NCI-H2029 treated with DMSO at 0.1 percent for 48 hours (cell line): ENCODE results near the gene PIK3R3.

Experiments used
- DNase-seq: peaks from one replicate; lab custom pipeline; 2025; lab: John Stamatoyannopoulos, UW

Gene PIK3R3

GRCh38 chr1:46132529-46133180 is at the start of gene PIK3R3:
TSS of gene PIK3R3 (minus strand) at chr1:46132629. CDS start at chr1:46131952, 677 bp downstream.
- DNase-seq: peak; percentile 100

- peak; percentile 73 for DNase-seq
These were observed 49.2 kb upstream of the PIK3R3 start for GRCh38 chr1:46181343-46182260.

- DNase-seq: peak; percentile 91
These were observed 47.7 kb upstream of the PIK3R3 start for GRCh38 chr1:46180082-46180616.

- peak; percentile 99 for DNase-seq
These were observed 47.0 kb upstream of the PIK3R3 start for GRCh38 chr1:46179138-46180081.

- DNase-seq: no peak
These were observed 43.9 kb upstream of the PIK3R3 start, which contains the start of gene P3R3URF for GRCh38 chr1:46176211-46176865. TSS of gene P3R3URF (minus strand) at chr1:46176488. CDS start at chr1:46176471, 17 bp downstream.

GRCh38 chr1:46175243-46175642 is 42.8 kb upstream of the PIK3R3 start:
- DNase-seq: no peak

GRCh38 chr1:46174448-46175231 is 42.2 kb upstream of the PIK3R3 start, which contains the start of gene TSPAN1:
TSS of gene TSPAN1 (plus strand) at chr1:46175087. CDS start at chr1:46181108, 6,021 bp downstream.
- DNase-seq: no peak

- no peak for DNase-seq
These were observed 41.0 kb upstream of the PIK3R3 start for GRCh38 chr1:46173361-46173856.

GRCh38 chr1:46172321-46172720 is 39.9 kb upstream of the PIK3R3 start:
- no peak for DNase-seq

- DNase-seq: peak; percentile 94
These were observed 39.4 kb upstream of the PIK3R3 start for GRCh38 chr1:46171871-46172270.

- DNase-seq: no peak
These were observed 38.9 kb upstream of the PIK3R3 start for GRCh38 chr1:46171351-46171750.

GRCh38 chr1:46169811-46170454 is 37.5 kb upstream of the PIK3R3 start:
- DNase-seq: no peak

- no peak for DNase-seq
These were observed 36.0 kb upstream of the PIK3R3 start for GRCh38 chr1:46168477-46168876.

- DNase-seq: peak; percentile 65
These were observed 34.4 kb upstream of the PIK3R3 start for GRCh38 chr1:46166521-46167462.

GRCh38 chr1:46160212-46160611 is 27.8 kb upstream of the PIK3R3 start:
- no peak for DNase-seq

- no peak for DNase-seq
These were observed 27.1 kb upstream of the PIK3R3 start for GRCh38 chr1:46159516-46159915.

GRCh38 chr1:46158312-46159281 is 26.2 kb upstream of the PIK3R3 start:
- DNase-seq: no peak
